Right lobe of liver (tissue), 4 donors: Measurements from ENCODE around the gene ADIPOR2.

ENCODE experiments used
- POLR2A ChIP-seq: fragments of 450-650 bp; IDR thresholded peaks from one replicate; pipeline ENCODE4 v1.6.1; 2017; ENCODE audit warnings: antibody characterized with exemption, mild to moderate bottlenecking
- TF ChIP-seq, protein P1 (sequence below), 4 donors: fragments of 200-600 bp in 3 of 4; fragments of 450-650 bp in 1 of 4; IDR thresholded peaks; one replicate each; pipeline versions ENCODE4 v1.5.1 to v1.8.0; 2016 to 2022; ENCODE audit warnings: antibody characterized with exemption in 4 of 4, mild to moderate bottlenecking in 2 of 4
- donor health status: DM: no; HTN: no; CAD: no.
- donor health status: DM: no; HTN: no; CAD: no.
- donor health status: DM: no; HTN: yes; CAD: no.

GRCh38 chr12:1716911-1717310, 26.0 kb downstream of the ADIPOR2 start:
- no peak for TF ChIP-seq POLR2A
- TF ChIP-seq, protein P1, sequence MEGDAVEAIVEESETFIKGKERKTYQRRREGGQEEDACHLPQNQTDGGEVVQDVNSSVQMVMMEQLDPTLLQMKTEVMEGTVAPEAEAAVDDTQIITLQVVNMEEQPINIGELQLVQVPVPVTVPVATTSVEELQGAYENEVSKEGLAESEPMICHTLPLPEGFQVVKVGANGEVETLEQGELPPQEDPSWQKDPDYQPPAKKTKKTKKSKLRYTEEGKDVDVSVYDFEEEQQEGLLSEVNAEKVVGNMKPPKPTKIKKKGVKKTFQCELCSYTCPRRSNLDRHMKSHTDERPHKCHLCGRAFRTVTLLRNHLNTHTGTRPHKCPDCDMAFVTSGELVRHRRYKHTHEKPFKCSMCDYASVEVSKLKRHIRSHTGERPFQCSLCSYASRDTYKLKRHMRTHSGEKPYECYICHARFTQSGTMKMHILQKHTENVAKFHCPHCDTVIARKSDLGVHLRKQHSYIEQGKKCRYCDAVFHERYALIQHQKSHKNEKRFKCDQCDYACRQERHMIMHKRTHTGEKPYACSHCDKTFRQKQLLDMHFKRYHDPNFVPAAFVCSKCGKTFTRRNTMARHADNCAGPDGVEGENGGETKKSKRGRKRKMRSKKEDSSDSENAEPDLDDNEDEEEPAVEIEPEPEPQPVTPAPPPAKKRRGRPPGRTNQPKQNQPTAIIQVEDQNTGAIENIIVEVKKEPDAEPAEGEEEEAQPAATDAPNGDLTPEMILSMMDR (IDR thresholded peaks at IDR 0.05) = no peak
